OCI-LY1 (cell line): ENCODE measurements around the gene ATP8A2.

Experiments
- CTCF ChIP-seq: fragments of 200-600 bp; sonication (generic), shearing (Covaris generic); IDR thresholded peaks from 2 replicates; pipeline ENCODE4 v1.5.1; 2017; ENCODE audit warnings: mild to moderate bottlenecking, antibody characterized with exemption, low read length, moderate library complexity, mixed read lengths
- EZH2 ChIP-seq: fragments of 200-600 bp; sonication (generic), shearing (Covaris generic); IDR thresholded peaks from 2 replicates; pipeline ENCODE4 v1.8.0; 2017; ENCODE audit warnings: borderline replicate concordance, mixed run types, mild to moderate bottlenecking, antibody characterized with exemption, low read length, moderate library complexity, mixed read lengths

- TF ChIP-seq CTCF (no peak), EZH2 (no peak)
Measured at GRCh38 chr13:25429466-25429865, 57.7 kb downstream of the ATP8A2 start.
